Duodenal mucosa (tissue), 2 donors: ENCODE results near the gene MLLT3.

Experiments used
- H3K27ac ChIP-seq: one replicate; pipeline ENCODE4 v1.7.0; 2013; ENCODE audit warnings: low read depth, low read length
- H3K27me3 ChIP-seq, 2 donors: one replicate each; pipeline ENCODE4 v1.7.0; 2013; ENCODE audit warnings: low read length in 2 of 2, control low read depth in 1 of 2; ENCODE audit not compliant: insufficient read depth in 2 of 2, control insufficient read depth in 1 of 2
- H3K36me3 ChIP-seq, 2 donors: one replicate each; pipeline ENCODE4 v1.7.0; 2013; ENCODE audit warnings: low read length in 2 of 2, control low read depth in 1 of 2; ENCODE audit not compliant: insufficient read depth in 2 of 2, control insufficient read depth in 1 of 2
- H3K4me1 ChIP-seq, 2 donors: one replicate each; pipeline ENCODE4 v1.7.0; 2013; ENCODE audit warnings: low read length in 2 of 2, control low read depth in 1 of 2; ENCODE audit not compliant: insufficient read depth in 2 of 2, control insufficient read depth in 1 of 2
- H3K4me3 ChIP-seq, 2 donors: one replicate each; pipeline ENCODE4 v1.7.0; 2013; ENCODE audit warnings: low read length in 2 of 2, low read depth in 1 of 2
- H3K9ac ChIP-seq, 2 donors: one replicate each; pipeline ENCODE4 v1.7.0; 2013; ENCODE audit warnings: low read length in 2 of 2, low read depth in 1 of 2
- H3K9me3 ChIP-seq, 2 donors: one replicate each; pipeline ENCODE4 v1.7.0; 2013; ENCODE audit warnings: low read length in 2 of 2, control low read depth in 1 of 2; ENCODE audit not compliant: control insufficient read depth in 1 of 2

Gene MLLT3

GRCh38 chr9:20580673-20581072 is 41.6 kb downstream of the MLLT3 start:
- Histone ChIP-seq H3K27me3 (no peaks in the 10 kb centered on the region), H3K4me1 (peaks cover 2 to 9% of the 10 kb centered on the region in 2 donors), H3K4me3 (no peak overlapping the region), H3K36me3 (no peaks in the 10 kb centered on the region), H3K9ac (no peak overlapping the region), H3K27ac (no peak overlapping the region), H3K9me3 (peaks cover 0 to 5% of the 10 kb centered on the region in 2 donors)

GRCh38 chr9:20579524-20580314 is 42.6 kb downstream of the MLLT3 start:
- Histone ChIP-seq H3K9me3 (peaks cover 2 to 8% of the 10 kb centered on the region in 2 donors), H3K4me3 (no peak overlapping the region), H3K9ac (no peak overlapping the region), H3K27ac (no peak overlapping the region), H3K36me3 (no peaks in the 10 kb centered on the region), H3K4me1 (peaks cover 2 to 9% of the 10 kb centered on the region in 2 donors), H3K27me3 (no peaks in the 10 kb centered on the region)

- Histone ChIP-seq H3K9me3 (peaks cover 2 to 8% of the 10 kb centered on the region in 2 donors), H3K27ac (no peak overlapping the region), H3K27me3 (no peaks in the 10 kb centered on the region), H3K4me3 (no peak overlapping the region), H3K4me1 (peaks cover 3 to 21% of the 10 kb centered on the region in 2 donors), H3K36me3 (no peaks in the 10 kb centered on the region), H3K9ac (no peak overlapping the region)
Observed at GRCh38 chr9:20573023-20573422, 49.3 kb downstream of the MLLT3 start.

- Histone ChIP-seq H3K9me3 (peaks cover 2 to 4% of the 10 kb centered on the region in 2 donors), H3K27ac (no peak overlapping the region), H3K27me3 (no peaks in the 10 kb centered on the region), H3K9ac (no peak overlapping the region), H3K4me3 (peak overlapping the region in 1 of 2 donors; percentile 3), H3K4me1 (peaks cover 3 to 21% of the 10 kb centered on the region in 2 donors), H3K36me3 (no peaks in the 10 kb centered on the region)
Observed at GRCh38 chr9:20570756-20571155, 51.5 kb downstream of the MLLT3 start.

- H3K27ac ChIP-seq, result no peak overlapping the region
- no peaks in the 10 kb centered on the region for H3K27me3 ChIP-seq
- no peak overlapping the region for H3K9ac ChIP-seq
- H3K4me1 ChIP-seq, result peaks cover 3 to 21% of the 10 kb centered on the region in 2 donors
- peaks cover 0 to 2% of the 10 kb centered on the region in 2 donors for H3K9me3 ChIP-seq
- no peaks in the 10 kb centered on the region for H3K36me3 ChIP-seq
- H3K4me3 ChIP-seq, result no peak overlapping the region
Observed at GRCh38 chr9:20570087-20570486, 52.2 kb downstream of the MLLT3 start.

GRCh38 chr9:20569525-20569924 is 52.8 kb downstream of the MLLT3 start:
- H3K9ac ChIP-seq, result no peak overlapping the region
- no peaks in the 10 kb centered on the region for H3K9me3 ChIP-seq
- no peaks in the 10 kb centered on the region for H3K36me3 ChIP-seq
- H3K27me3 ChIP-seq, result no peaks in the 10 kb centered on the region
- H3K4me1 ChIP-seq, result peaks cover 3 to 21% of the 10 kb centered on the region in 2 donors
- H3K27ac ChIP-seq, result no peak overlapping the region
- no peak overlapping the region for H3K4me3 ChIP-seq

- Histone ChIP-seq H3K27ac (no peak overlapping the region), H3K9ac (no peak overlapping the region), H3K27me3 (no peaks in the 10 kb centered on the region), H3K36me3 (no peaks in the 10 kb centered on the region), H3K4me1 (peaks cover 3 to 24% of the 10 kb centered on the region in 2 donors), H3K4me3 (no peak overlapping the region), H3K9me3 (no peaks in the 10 kb centered on the region)
Observed at GRCh38 chr9:20568400-20568799, 53.9 kb downstream of the MLLT3 start.

GRCh38 chr9:20566401-20566800 is 55.9 kb downstream of the MLLT3 start:
- H3K36me3 ChIP-seq, result no peaks in the 10 kb centered on the region
- H3K27me3 ChIP-seq, result no peaks in the 10 kb centered on the region
- H3K4me3 ChIP-seq, result no peak overlapping the region
- H3K27ac ChIP-seq, result no peak overlapping the region
- no peak overlapping the region for H3K9ac ChIP-seq
- no peaks in the 10 kb centered on the region for H3K9me3 ChIP-seq
- peaks cover 3 to 28% of the 10 kb centered on the region in 2 donors for H3K4me1 ChIP-seq

GRCh38 chr9:20564650-20565049 is 57.6 kb downstream of the MLLT3 start:
- Histone ChIP-seq H3K36me3 (no peaks in the 10 kb centered on the region), H3K27me3 (no peaks in the 10 kb centered on the region), H3K9me3 (no peaks in the 10 kb centered on the region), H3K4me3 (no peak overlapping the region), H3K4me1 (peaks cover 0 to 16% of the 10 kb centered on the region in 2 donors), H3K9ac (no peak overlapping the region), H3K27ac (no peak overlapping the region)

- no peak overlapping the region for H3K27ac ChIP-seq
- no peak overlapping the region for H3K4me3 ChIP-seq
- peaks cover under 1 to 16% of the 10 kb centered on the region in 2 donors for H3K4me1 ChIP-seq
- H3K27me3 ChIP-seq, result no peaks in the 10 kb centered on the region
- H3K36me3 ChIP-seq, result no peaks in the 10 kb centered on the region
- no peaks in the 10 kb centered on the region for H3K9me3 ChIP-seq
- no peak overlapping the region for H3K9ac ChIP-seq
Observed at GRCh38 chr9:20563917-20564316, 58.4 kb downstream of the MLLT3 start.
